DND-41 (cell line): ENCODE measurements around the gene LRRC9.

Experiments
- ATAC-seq: fragments of 200-7000 bp; cut with Tn5 transposase; 3 replicates; pipeline ENCODE4 v1.9.1; 2021; ENCODE audit warnings: low read depth; ENCODE audit not compliant: insufficient read depth
- DNase-seq: peaks from one replicate; pipeline ENCODE4 v3.0.0-alpha.2; 2020
- H2AFZ ChIP-seq: 2 replicates; pipeline ENCODE4 v1.6.0; 2012; ENCODE audit warnings: low read depth, low read length
- H3K27ac ChIP-seq: 2 replicates; pipeline ENCODE4 v1.5.1; 2012; ENCODE audit warnings: low read length, inconsistent platforms
- H3K27me3 ChIP-seq: fragments of 200-600 bp; sonication (generic); 2 replicates; pipeline ENCODE4 v1.6.0; 2012; ENCODE audit warnings: low read length, mild to moderate bottlenecking, inconsistent platforms; ENCODE audit not compliant: insufficient read depth, poor library complexity
- H3K36me3 ChIP-seq: 2 replicates; pipeline ENCODE4 v1.5.1; 2012; ENCODE audit warnings: low read length, inconsistent platforms; ENCODE audit not compliant: insufficient read depth
- H3K4me1 ChIP-seq: 2 replicates; pipeline ENCODE4 v1.5.1; 2012; ENCODE audit warnings: mild to moderate bottlenecking, low read length; ENCODE audit not compliant: insufficient read depth
- H3K4me2 ChIP-seq: 2 replicates; pipeline ENCODE4 v1.6.0; 2012; ENCODE audit warnings: mild to moderate bottlenecking, moderate library complexity, low read length, inconsistent platforms; ENCODE audit not compliant: insufficient read depth
- H3K4me3 ChIP-seq, 2 experiments: fragments of 200-600 bp in 1 of 2; shearing (Covaris generic) in 1 of 2; 2 replicates each; pipeline ENCODE4 v1.5.1; 2012 to 2016; ENCODE audit warnings: inconsistent platforms in 2 of 2, low read length in 2 of 2, mild to moderate bottlenecking in 2 of 2, low read depth in 1 of 2, moderate library complexity in 1 of 2
- H3K79me2 ChIP-seq: 2 replicates; pipeline ENCODE4 v1.6.0; 2012; ENCODE audit warnings: low read length, inconsistent platforms; ENCODE audit not compliant: insufficient read depth
- H3K9ac ChIP-seq: 2 replicates; pipeline ENCODE4 v1.6.0; 2012; ENCODE audit warnings: low read depth, mild to moderate bottlenecking, inconsistent platforms, low read length, moderate library complexity
- H3K9me3 ChIP-seq: 2 replicates; pipeline ENCODE4 v1.5.1; 2012; ENCODE audit warnings: low read length, moderate library complexity, mild to moderate bottlenecking, inconsistent platforms; ENCODE audit not compliant: insufficient read depth, severe bottlenecking
- H4K20me1 ChIP-seq: 2 replicates; pipeline ENCODE4 v1.6.0; 2012; ENCODE audit warnings: low read length; ENCODE audit not compliant: insufficient read depth
- EZH2 ChIP-seq: IDR thresholded peaks from 3 replicates; pipeline ENCODE4 v1.6.1; 2012; ENCODE audit warnings: borderline replicate concordance, low read depth, mild to moderate bottlenecking, moderate library complexity, low read length, inconsistent platforms; ENCODE audit not compliant: severe bottlenecking
- TF ChIP-seq, protein P1 (sequence below): IDR thresholded peaks from 2 replicates; pipeline ENCODE4 v1.5.1; 2012; ENCODE audit warnings: borderline replicate concordance, low read length, moderate library complexity, mild to moderate bottlenecking; ENCODE audit not compliant: poor library complexity, severe bottlenecking; ENCODE audit errors: extremely low read depth

LRRC9 gene

DNA sequence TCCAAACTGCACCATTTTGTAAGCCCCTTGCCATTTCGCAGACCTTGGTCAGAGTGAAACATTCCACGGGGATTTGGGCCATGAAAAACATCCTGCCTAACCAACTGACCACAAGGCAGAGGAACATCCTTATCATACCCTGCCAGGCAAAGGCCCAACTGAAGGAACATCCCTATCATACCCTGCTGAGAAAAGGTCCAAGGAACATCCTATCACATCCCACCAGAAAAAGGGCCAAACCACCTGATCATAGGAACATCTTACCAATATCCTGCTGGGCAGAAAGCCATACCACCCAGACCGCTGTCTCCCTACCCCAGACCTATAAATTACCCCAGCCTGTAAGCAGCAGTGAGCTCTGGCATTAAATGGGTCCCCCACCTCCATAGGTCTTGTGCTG is 19.4 kb upstream of the LRRC9 start:
- H3K9ac ChIP-seq = no peak overlapping the region
- H3K4me2 ChIP-seq = no peak overlapping the region
- H3K36me3 ChIP-seq = no peaks in the 10 kb centered on the region
- no peaks in the 10 kb centered on the region for H3K4me1 ChIP-seq
- no peak overlapping the region for H3K27ac ChIP-seq
- no peak overlapping the region for H3K4me3 ChIP-seq
- DNase-seq = no peak
- no peaks in the 10 kb centered on the region for H4K20me1 ChIP-seq
- TF ChIP-seq, protein P1, sequence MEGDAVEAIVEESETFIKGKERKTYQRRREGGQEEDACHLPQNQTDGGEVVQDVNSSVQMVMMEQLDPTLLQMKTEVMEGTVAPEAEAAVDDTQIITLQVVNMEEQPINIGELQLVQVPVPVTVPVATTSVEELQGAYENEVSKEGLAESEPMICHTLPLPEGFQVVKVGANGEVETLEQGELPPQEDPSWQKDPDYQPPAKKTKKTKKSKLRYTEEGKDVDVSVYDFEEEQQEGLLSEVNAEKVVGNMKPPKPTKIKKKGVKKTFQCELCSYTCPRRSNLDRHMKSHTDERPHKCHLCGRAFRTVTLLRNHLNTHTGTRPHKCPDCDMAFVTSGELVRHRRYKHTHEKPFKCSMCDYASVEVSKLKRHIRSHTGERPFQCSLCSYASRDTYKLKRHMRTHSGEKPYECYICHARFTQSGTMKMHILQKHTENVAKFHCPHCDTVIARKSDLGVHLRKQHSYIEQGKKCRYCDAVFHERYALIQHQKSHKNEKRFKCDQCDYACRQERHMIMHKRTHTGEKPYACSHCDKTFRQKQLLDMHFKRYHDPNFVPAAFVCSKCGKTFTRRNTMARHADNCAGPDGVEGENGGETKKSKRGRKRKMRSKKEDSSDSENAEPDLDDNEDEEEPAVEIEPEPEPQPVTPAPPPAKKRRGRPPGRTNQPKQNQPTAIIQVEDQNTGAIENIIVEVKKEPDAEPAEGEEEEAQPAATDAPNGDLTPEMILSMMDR = no peak
- no peak for TF ChIP-seq EZH2
- H3K27me3 ChIP-seq = peaks cover 18% of the 10 kb centered on the region
- no peak overlapping the region for H2AFZ ChIP-seq
- H3K9me3 ChIP-seq = no peaks in the 10 kb centered on the region
- H3K79me2 ChIP-seq = no peaks in the 10 kb centered on the region
- no peak for ATAC-seq

DNA sequence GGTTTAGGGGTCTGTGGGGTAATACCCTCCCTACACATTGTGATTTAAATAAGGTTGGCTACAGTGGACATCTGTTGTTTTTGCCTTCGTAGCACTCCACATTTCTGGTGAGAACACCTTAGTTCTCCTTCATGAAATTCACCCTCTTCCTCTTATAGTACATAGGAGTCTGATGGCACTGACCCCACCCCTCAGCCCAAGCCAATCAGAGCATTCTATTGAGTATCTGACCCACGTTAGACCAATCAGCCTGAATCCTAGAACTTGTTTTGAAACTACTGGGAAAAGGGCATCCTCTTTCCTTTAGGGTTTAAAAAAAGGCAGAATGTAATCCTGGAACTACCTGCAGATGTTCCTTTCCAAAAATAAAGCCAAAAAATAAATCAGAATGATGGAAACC is 15.8 kb upstream of the LRRC9 start:
- Histone ChIP-seq H3K4me1 (no peaks in the 10 kb centered on the region), H3K9ac (no peak overlapping the region), H3K36me3 (no peaks in the 10 kb centered on the region), H3K4me3 (no peak overlapping the region), H3K4me2 (no peak overlapping the region), H3K79me2 (no peaks in the 10 kb centered on the region), H3K27ac (no peak overlapping the region), H4K20me1 (no peaks in the 10 kb centered on the region), H3K27me3 (peaks cover 2% of the 10 kb centered on the region), H3K9me3 (no peaks in the 10 kb centered on the region), H2AFZ (no peak overlapping the region)
- DNase-seq (no peak), ATAC-seq (no peak)
- no peak for TF ChIP-seq EZH2
- TF ChIP-seq, protein P1 = no peak

DNA sequence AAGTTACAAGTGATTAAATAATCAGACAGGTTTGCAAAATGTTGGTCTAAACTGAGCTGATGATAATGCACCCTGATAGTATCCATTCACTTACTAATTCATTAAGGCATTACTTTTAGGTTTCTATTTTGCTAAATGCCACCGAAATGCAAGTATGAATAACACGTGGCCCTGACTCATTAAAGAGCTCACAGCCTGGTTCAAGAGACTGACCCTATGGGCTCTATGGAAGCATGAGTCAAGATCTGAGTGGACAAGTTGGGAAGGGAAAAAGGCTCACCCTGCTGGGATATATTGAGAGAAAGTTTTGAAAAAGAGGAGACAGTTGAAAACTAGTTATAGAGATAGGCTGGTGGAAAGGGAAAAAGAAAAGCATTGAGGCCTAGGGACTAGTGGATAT is 14.8 kb upstream of the LRRC9 start:
- Histone ChIP-seq H2AFZ (no peak overlapping the region), H3K4me3 (no peak overlapping the region), H3K4me2 (no peak overlapping the region), H3K27ac (no peak overlapping the region), H3K9ac (no peak overlapping the region), H3K27me3 (no peaks in the 10 kb centered on the region), H3K36me3 (no peaks in the 10 kb centered on the region), H3K4me1 (no peaks in the 10 kb centered on the region), H4K20me1 (no peaks in the 10 kb centered on the region), H3K9me3 (no peaks in the 10 kb centered on the region), H3K79me2 (no peaks in the 10 kb centered on the region)
- TF ChIP-seq, protein P1 = no peak
- TF ChIP-seq EZH2 = no peak
- ATAC-seq = no peak
- DNase-seq = no peak

DNA sequence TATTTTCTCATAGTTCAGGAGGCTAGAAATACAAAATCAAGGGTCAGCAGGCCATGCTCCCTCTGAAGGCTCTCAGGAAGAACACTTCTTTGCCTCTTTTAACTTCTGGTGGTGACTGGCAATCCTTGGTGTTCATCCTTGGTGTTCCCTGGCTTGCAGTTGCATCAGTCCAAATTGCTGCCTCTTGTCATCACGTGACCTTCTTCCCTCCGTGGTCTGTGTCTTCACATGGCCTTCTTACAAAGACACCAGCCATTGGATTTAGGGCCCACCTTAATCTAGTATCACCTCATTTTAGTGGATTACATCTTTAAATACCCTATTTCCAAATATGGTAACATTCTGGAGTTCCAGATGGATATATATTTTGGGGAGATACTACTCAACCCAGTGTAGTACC is 7.5 kb upstream of the LRRC9 start:
- Histone ChIP-seq H3K27me3 (no peaks in the 10 kb centered on the region), H3K9ac (no peak overlapping the region), H3K4me2 (no peak overlapping the region), H3K4me3 (no peak overlapping the region), H3K27ac (no peak overlapping the region), H3K79me2 (no peaks in the 10 kb centered on the region), H3K9me3 (peaks cover 2% of the 10 kb centered on the region), H2AFZ (no peak overlapping the region), H3K36me3 (no peaks in the 10 kb centered on the region), H3K4me1 (no peaks in the 10 kb centered on the region), H4K20me1 (no peaks in the 10 kb centered on the region)
- DNase-seq (no peak), ATAC-seq (no peak)
- TF ChIP-seq, protein P1 = no peak
- no peak for TF ChIP-seq EZH2
